Measurements from ENCODE around the gene ACBD6. TPM values are rescaled to one million over a fixed set of nuclear protein-coding genes. Genes with fewer than 3 reads are reported as not detected.
"Not testable (repeated sequence)": the region's sequence is repeated elsewhere in the genome, so short reads cannot be mapped to it uniquely, and the experiment has no call there.

The ACBD6 gene, protein sequence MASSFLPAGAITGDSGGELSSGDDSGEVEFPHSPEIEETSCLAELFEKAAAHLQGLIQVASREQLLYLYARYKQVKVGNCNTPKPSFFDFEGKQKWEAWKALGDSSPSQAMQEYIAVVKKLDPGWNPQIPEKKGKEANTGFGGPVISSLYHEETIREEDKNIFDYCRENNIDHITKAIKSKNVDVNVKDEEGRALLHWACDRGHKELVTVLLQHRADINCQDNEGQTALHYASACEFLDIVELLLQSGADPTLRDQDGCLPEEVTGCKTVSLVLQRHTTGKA
- total RNA-seq = 10 to 100 TPM; 39.8 to 41.3 TPM

DNA sequence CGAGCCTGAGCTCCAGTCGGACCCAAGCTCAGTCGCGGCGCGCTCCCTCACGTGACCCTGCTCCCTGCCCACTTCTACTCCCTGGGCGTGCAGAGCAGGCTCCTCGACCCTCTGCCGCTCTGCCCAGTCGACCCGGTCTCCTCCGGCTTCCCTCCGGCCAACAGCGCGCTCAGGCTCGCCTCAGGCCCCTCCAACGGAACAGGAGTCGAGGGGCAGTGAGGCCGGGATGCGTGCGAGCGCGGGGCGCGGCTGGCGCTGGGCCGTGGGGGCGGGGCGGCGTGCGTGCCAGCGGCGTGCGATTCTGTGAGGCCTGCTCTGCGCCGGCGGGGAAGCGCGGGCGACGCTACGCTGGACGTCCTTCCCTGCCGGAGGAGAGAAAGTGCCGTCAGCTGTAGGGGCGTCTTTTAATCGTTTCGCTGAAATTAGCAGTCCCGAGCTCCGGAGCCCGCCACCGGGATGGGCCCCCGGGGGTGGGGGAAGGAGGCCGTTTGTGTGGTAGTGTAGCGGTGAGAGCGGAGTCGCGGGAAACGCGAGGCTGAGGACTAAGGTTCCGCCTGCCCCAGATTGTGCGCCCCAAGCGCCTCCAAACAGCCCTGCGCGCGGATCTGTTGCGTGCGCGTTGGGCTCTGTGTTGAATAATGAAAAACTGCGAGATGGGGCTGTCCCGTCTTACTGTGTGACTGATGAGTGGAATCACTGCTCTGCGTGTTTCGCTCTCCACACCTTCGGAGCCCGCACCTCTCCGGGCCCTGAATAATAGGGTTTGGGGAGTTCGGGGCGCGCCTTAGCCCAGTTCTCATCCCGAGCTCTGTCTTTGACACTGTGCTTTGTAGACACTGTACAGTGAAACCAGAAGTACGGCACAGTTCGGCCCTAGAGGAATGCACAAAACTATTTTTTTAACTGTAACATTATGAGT, at the start of gene ACBD6:
ACBD6 (minus strand) TSS at position 217 of the 919 bp plus-strand sequence. CDS start 311 bp downstream, outside the sequence.
- Mint-ChIP-seq H3K36me3 (peaks cover 8% of the 10 kb centered on the region), H3K4me3 (peak within 1 kb of the TSS; percentile 99), H3K27ac (peak within 1 kb of the TSS; percentile 97), H3K27me3 (no peaks in the 10 kb centered on the region), H3K9me3 (ENCODE audit: low read depth) (no peaks in the 10 kb centered on the region), H3K4me1 (peaks cover 33% of the 10 kb centered on the region)
- ATAC-seq (peak; percentile 90), DNase-seq (peak; percentile 90)
- CTCF ChIA-PET = interaction anchor here (1.0 to 5.4 kb wide), 12 partner anchors 9 to 517 kb away, joined by 3 to 26 read pairs (median 4); partner anchors contain the start of gene XPR1

DNA sequence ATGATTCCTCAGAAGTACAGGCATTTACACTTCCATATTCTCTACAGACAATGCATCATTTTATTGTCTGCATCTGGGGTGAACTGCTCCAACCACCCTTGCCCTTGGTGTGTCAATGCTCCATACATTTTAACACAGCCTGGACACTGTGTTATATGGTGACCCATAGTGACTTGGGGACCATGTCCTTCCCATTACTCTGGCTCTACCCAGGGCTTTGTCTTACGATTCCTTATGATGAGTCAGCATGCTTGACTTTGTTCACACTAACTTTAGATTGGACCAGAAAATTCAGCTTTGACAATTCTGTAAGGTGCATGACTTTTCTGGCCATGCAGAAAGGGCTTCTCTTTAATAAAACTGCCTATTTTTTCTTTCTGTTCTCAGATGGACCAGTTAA, 49.6 kb upstream of the ACBD6 start:
- ATAC-seq (no peak), DNase-seq (no peak)
- CTCF ChIA-PET = no interaction called here
- no peaks in the 10 kb centered on the region for H3K36me3 Mint-ChIP-seq
- H3K9me3 Mint-ChIP-seq (ENCODE audit: low read depth) = no peaks in the 10 kb centered on the region
- H3K27me3 Mint-ChIP-seq = peaks cover 9% of the 10 kb centered on the region
- no peak overlapping the region for H3K27ac Mint-ChIP-seq
- H3K4me1 Mint-ChIP-seq = no peaks in the 10 kb centered on the region
- H3K4me3 Mint-ChIP-seq = no peak overlapping the region

DNA sequence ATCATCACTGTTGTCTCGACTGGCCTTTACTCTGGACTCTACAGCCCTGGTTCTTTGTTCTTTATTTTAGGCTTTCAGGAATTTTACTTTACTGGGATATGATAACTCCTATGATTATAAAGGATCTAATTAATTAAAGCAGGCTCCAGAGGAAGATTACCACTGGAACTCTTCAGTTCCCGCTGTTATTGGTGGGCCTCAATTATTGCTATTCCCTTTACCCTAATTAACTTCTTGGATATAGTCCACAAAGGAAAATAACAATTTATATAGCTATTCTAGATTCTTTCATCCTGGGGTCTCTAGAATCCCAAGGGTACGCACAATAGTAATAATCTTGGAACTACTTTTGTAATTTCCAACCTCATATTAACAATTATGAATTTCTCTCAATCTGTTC, 47.9 kb upstream of the ACBD6 start:
- Mint-ChIP-seq H3K27me3 (peaks cover 2% of the 10 kb centered on the region), H3K4me3 (no peak overlapping the region), H3K4me1 (no peaks in the 10 kb centered on the region), H3K27ac (no peak overlapping the region), H3K9me3 (ENCODE audit: low read depth) (no peaks in the 10 kb centered on the region), H3K36me3 (no peaks in the 10 kb centered on the region)
- DNase-seq (no peak), ATAC-seq (no peak)
- CTCF ChIA-PET = interaction anchor here (1.3 kb wide), 1 partner anchor 311 kb away, joined by 6 read pairs; no protein-coding TSS in a partner anchor

DNA sequence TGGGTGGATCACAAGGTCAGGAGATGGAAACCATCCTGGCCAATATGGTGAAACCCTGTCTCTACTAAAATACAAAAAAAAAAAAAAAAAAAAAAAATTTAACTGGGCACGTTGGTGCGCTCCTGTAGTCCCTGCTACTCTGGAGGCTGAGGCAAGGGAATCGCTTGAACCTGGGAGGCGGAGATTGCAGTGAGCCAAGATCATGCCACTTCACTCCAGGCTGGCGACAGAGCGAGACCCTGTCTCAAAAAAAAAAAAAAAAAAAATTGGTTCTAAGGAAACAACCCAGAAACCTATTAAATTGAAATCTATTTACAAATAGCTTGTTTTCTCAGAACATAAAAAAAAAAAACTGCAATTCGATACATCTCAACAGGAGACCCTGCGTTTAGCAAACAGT, 47.4 kb upstream of the ACBD6 start:
- H3K4me1 Mint-ChIP-seq; ATAC-seq; H3K27ac Mint-ChIP-seq; H3K36me3 Mint-ChIP-seq; H3K27me3 Mint-ChIP-seq; H3K4me3 Mint-ChIP-seq; H3K9me3 Mint-ChIP-seq (ENCODE audit: low read depth); DNase-seq: not testable (repeated sequence)
- CTCF ChIA-PET = interaction anchor here (1.3 kb wide), 1 partner anchor 312 kb away, joined by 6 read pairs; no protein-coding TSS in a partner anchor

DNA sequence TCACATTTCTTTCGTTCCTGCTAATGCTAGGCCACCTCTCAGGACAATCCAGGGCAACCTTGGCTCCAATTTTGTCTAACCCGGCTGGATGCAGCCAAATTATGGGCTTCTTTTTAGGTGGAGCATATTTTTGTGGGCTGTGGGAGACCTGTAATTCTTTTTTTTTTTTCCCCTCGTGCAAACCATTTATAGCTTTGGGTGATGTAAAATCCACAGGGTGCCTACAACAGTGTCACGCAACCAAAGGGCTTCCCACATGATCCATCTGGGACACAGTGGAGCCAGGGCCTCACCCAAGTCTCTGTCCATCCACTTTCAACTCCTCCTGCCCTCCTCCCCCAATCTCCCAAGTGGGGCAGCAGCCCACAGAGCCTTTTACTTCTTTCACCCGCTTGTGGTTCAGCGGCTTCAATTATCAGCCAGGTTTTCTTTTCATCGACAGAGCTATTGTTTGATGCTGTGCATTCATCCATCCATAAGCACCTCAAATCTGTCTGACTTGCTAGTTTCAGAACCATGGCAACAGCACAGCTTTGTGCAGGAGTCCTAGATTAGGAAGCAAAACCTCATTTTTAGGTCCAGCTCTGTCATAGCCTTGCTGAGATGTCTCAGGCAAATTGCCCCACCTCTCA, 46.4 kb upstream of the ACBD6 start:
- H3K36me3 Mint-ChIP-seq = no peaks in the 10 kb centered on the region
- no peaks in the 10 kb centered on the region for H3K9me3 Mint-ChIP-seq (ENCODE audit: low read depth)
- ATAC-seq (no peak), DNase-seq (no peak)
- H3K27me3 Mint-ChIP-seq = peaks cover 2% of the 10 kb centered on the region
- H3K4me1 Mint-ChIP-seq = no peaks in the 10 kb centered on the region
- CTCF ChIA-PET = no interaction called here
- H3K27ac Mint-ChIP-seq = no peak overlapping the region
- no peak overlapping the region for H3K4me3 Mint-ChIP-seq

DNA sequence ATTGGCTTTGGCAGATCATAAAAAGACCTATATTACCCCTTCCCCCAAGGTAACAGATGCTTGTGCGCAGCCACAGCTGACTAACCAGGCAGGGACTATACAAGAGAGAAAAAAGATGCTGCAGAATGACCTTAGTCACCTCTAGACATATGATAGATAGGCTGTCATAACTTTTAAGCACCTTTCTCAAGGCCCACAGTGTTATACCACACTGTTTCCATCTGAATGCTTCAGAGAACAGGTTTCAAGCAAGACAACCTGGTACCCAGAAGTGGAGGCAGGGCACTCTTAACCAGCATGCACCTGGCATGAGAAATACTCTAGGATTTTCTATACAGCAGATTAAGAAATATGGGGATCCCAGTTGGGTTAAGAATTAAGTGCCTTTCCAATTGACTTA, 43.6 kb upstream of the ACBD6 start:
- no peaks in the 10 kb centered on the region for H3K4me1 Mint-ChIP-seq
- H3K27ac Mint-ChIP-seq = no peak overlapping the region
- DNase-seq (no peak), ATAC-seq (no peak)
- no peak overlapping the region for H3K4me3 Mint-ChIP-seq
- no peaks in the 10 kb centered on the region for H3K36me3 Mint-ChIP-seq
- no peaks in the 10 kb centered on the region for H3K9me3 Mint-ChIP-seq (ENCODE audit: low read depth)
- CTCF ChIA-PET = interaction anchor here (0.8 kb wide), 1 partner anchor 336 kb away, joined by 3 read pairs; no protein-coding TSS in a partner anchor
- H3K27me3 Mint-ChIP-seq = peaks cover 3% of the 10 kb centered on the region

DNA sequence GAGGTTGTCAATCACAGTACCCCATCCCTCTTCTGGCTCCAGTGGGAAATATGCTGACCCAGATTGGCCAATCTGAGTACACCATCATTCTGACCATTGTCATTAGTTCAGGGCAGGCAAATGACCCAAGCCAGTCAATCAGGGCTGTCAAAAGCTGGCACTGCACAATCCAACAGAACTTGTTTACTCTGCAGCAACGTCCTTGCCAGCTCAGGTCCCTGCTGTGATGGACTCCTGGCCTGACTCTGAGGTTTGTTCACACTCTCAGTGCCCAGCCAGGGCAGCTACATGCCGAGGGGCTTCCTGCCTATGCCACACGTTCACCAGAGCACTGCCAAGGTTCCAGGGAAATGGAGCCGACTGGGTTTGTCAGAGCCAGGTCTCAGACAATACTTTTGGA, 41.7 kb upstream of the ACBD6 start:
- CTCF ChIA-PET = no interaction called here

DNA sequence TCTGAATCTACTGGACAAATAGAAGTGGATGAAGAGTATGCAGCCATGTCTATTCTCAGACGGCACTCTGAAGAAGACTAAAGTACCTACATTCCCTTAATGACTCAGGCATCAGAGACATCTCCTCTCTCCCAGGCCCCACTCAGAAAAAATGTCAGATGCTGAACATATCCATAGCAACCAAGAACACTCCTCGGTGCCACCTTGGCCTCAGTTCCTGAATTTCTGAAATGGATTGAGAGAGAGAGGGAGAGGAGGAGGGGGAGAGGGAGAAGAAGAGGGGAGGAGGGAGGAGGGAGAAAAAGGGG, 40.4 kb upstream of the ACBD6 start:
- Mint-ChIP-seq H3K27me3 (peaks cover 8% of the 10 kb centered on the region), H3K9me3 (ENCODE audit: low read depth) (no peaks in the 10 kb centered on the region), H3K4me1 (no peaks in the 10 kb centered on the region), H3K36me3 (no peaks in the 10 kb centered on the region), H3K27ac (no peak overlapping the region), H3K4me3 (no peak overlapping the region)
- DNase-seq (no peak), ATAC-seq (no peak)
- CTCF ChIA-PET = no interaction called here

More for the DNA sequence above, 41.7 kb upstream of the ACBD6 start:
- Mint-ChIP-seq H3K27ac (no peak overlapping the region), H3K9me3 (ENCODE audit: low read depth) (no peaks in the 10 kb centered on the region), H3K4me1 (no peaks in the 10 kb centered on the region), H3K4me3 (no peak overlapping the region), H3K27me3 (peaks cover 3% of the 10 kb centered on the region), H3K36me3 (no peaks in the 10 kb centered on the region)
- DNase-seq (no peak), ATAC-seq (no peak)

DNA sequence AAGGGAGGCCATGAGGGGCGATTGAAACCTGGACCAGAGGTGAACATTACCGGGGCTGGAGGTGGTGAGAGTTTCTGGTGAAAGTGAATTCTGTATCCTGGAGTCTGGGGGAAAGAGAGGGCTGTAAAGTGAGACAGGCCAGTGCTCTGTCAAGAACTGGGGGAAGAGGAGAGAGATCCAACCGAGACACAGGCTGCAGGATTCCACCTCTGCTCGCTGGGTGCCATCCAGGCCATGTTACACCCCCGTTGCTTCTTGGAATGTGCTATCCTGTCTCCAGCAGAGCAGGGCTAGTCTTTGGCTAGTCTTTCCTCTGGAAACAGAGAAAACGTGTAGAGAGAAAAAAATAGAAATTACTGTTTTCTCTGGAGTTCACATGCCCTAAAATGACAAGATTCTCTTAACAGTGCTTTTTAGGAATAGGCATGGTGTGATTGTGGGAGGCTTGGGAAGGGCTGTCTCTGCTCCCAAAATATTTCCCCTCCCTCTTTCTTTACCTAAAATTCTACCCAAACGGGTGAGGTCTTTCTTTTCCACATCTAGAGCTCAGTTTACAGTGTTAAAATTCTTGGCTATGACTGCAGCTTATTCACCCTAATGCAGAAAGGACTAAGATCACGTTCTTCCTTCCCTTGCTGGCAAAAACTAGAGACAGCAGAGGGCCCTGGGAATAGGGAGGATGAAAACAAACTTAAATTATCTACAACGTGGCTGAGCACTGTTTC, 39.9 kb upstream of the ACBD6 start:
- H3K36me3 Mint-ChIP-seq = no peaks in the 10 kb centered on the region
- H3K4me1 Mint-ChIP-seq = no peaks in the 10 kb centered on the region
- no peaks in the 10 kb centered on the region for H3K9me3 Mint-ChIP-seq (ENCODE audit: low read depth)
- CTCF ChIA-PET = no interaction called here
- H3K27ac Mint-ChIP-seq = no peak overlapping the region
- no peak for DNase-seq
- ATAC-seq = no peak
- no peak overlapping the region for H3K4me3 Mint-ChIP-seq
- H3K27me3 Mint-ChIP-seq = peaks cover 10% of the 10 kb centered on the region

DNA sequence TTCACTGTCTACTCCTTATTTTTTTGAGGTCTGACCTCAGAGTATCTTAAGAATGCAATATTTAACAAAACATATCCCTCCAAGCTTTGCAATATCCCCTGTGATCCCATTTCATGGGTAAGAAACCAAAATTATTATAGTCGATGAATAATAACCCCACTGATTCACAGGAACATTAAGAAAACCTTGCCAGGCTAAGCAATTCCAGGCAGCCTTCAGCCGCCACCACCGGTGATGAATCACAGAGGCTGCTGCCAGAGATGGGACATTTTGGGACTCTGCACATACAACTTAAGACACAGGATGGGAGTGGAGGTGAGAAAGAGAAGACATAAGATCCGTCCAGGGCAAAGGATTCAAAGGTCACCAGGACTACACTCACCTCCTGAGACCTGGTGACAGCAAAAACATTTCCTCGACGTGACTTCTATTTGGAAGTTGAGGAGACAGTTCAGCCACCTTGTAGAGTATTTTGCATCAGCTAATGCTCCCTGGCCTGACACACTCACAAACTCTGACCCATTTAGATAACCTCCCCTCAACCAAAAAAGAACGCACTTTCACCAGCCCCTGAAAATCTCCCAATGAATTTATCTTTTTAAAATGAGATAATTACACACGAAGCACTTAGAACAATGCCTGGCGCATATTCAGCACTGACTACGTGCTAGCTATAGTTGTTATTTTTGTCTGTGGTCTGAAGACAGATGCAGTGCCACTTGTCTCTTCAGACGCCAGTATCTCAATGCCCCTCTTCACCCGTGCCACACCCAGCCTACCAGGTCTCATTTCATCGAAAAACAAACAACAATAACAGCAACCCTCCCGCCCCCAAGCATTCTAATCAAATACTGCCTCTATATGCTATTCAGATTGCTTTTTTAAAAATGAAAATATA, 38.6 kb upstream of the ACBD6 start:
- no peak overlapping the region for H3K27ac Mint-ChIP-seq
- H3K9me3 Mint-ChIP-seq (ENCODE audit: low read depth) = no peaks in the 10 kb centered on the region
- H3K4me3 Mint-ChIP-seq = no peak overlapping the region
- CTCF ChIA-PET = interaction anchor here (9.3 kb wide), 1 partner anchor 321 kb away, joined by 78 read pairs; no protein-coding TSS in a partner anchor
- no peaks in the 10 kb centered on the region for H3K4me1 Mint-ChIP-seq
- H3K36me3 Mint-ChIP-seq = no peaks in the 10 kb centered on the region
- peaks cover 19% of the 10 kb centered on the region for H3K27me3 Mint-ChIP-seq
- ATAC-seq (no peak), DNase-seq (no peak)

DNA sequence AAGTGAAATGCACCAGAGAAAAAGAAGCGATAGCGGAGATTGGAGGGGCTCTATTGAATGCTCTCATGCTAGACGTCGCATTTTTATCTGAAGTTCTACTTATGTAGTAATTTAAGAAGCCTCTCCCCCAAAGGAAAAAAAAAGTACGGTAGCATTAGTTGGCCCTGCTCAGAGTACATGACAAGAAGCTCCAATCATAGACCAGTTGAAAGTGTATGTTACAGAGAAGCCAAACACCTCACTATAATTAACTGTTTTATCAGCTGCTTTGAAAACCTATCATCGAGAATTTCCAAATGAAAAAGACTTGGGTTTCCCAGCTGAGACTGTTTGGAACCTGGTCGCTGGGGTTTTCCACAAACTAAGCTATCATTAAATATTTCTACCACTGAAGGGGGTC, 36.8 kb upstream of the ACBD6 start:
- no peak overlapping the region for H3K4me3 Mint-ChIP-seq
- no peak overlapping the region for H3K27ac Mint-ChIP-seq
- ATAC-seq = no peak
- no peaks in the 10 kb centered on the region for H3K36me3 Mint-ChIP-seq
- H3K27me3 Mint-ChIP-seq = peaks cover 30% of the 10 kb centered on the region
- no peak for DNase-seq
- no peaks in the 10 kb centered on the region for H3K9me3 Mint-ChIP-seq (ENCODE audit: low read depth)
- CTCF ChIA-PET = interaction anchor here (9.3 kb wide), 1 partner anchor 323 kb away, joined by 78 read pairs; no protein-coding TSS in a partner anchor
- H3K4me1 Mint-ChIP-seq = no peaks in the 10 kb centered on the region

DNA sequence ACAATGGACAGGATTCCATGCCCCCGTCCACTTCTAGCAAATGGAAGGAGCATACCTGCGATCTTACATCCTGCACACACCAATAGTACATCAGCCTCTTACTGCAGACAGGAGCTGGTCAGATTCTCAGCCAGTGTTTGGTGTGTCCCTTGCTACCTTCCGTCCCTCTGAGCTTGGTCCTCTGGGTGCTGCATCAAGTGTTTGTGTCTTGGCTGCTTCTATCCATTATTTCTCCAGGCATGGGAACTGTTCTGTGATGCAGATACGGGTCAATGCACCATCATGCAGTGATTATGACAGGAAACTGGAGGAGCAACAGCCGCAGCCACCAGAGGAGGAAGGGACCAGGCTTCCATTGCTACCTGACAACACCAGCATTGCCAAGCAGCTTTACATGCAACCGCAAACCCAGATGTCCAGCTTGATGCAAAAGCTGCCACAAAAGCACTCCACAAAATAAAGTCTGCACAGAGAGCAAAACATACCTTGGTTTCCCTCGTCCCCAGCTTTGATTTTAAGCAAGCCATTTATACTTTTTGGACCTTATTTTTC, 34.5 kb upstream of the ACBD6 start:
- H3K36me3 Mint-ChIP-seq = no peaks in the 10 kb centered on the region
- no peak overlapping the region for H3K4me3 Mint-ChIP-seq
- peaks cover 28% of the 10 kb centered on the region for H3K27me3 Mint-ChIP-seq
- H3K4me1 Mint-ChIP-seq = no peaks in the 10 kb centered on the region
- CTCF ChIA-PET = interaction anchor here (1.8 to 9.3 kb wide), 2 partner anchors 21 to 325 kb away, joined by 5 to 78 read pairs; no protein-coding TSS in a partner anchor
- DNase-seq (no peak), ATAC-seq (no peak)
- no peak overlapping the region for H3K27ac Mint-ChIP-seq
- no peaks in the 10 kb centered on the region for H3K9me3 Mint-ChIP-seq (ENCODE audit: low read depth)
